GM19025 (cell line): ENCODE results near the gene EPB42.
"Not testable (repeated sequence)": the region's sequence is repeated elsewhere in the genome, so short reads cannot be mapped to it uniquely, and the experiment has no call there.

Experiments
- ATAC-seq: cut with Tn5 transposase; IDR thresholded peaks from one replicate; pipeline ENCODE4 v1.9.1; 2021; ENCODE audit warnings: mild to moderate bottlenecking, low read depth, moderate library complexity; ENCODE audit not compliant: unreplicated experiment

The EPB42 gene

DNA sequence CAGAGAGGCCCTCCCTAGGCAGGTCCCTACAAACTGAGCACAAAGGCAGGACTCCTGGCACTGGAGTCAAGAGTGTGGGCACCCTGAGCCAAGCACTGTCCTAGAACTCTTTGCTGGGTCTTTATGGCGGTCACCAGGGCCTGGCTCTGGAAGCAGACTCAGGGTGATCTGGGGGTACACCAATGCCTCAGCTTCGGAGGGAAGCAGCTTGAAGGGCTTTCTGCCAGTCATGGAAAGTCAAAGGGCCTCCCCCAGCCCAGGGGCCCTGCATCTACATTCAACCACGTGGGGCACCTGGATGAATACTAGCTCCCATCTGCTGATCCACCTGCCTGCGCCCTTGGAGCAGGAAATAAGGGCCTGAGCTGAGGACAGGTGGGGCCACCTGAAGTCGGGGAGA, 7.4 kb downstream of the EPB42 start:
- no peak for ATAC-seq

DNA sequence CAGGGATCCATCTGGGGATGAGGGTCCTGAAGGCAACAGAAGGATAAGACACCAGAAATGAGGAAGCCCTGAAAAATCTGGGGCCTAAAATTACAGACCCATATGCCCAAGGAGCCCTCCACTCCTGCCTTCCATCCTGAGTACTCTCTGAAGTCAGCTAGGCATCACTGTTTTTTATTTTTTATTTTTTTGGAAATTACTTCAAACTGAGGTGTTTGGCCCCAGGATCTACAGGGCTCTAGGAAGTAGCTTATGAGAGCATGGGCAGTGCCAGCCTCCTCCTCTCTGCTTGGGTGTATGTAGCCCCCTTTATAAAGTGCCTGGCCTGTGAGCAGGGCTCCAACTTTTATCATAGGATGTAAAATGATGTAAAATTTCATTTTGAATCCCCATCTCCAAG, 7.9 kb downstream of the EPB42 start:
- no peak for ATAC-seq

DNA sequence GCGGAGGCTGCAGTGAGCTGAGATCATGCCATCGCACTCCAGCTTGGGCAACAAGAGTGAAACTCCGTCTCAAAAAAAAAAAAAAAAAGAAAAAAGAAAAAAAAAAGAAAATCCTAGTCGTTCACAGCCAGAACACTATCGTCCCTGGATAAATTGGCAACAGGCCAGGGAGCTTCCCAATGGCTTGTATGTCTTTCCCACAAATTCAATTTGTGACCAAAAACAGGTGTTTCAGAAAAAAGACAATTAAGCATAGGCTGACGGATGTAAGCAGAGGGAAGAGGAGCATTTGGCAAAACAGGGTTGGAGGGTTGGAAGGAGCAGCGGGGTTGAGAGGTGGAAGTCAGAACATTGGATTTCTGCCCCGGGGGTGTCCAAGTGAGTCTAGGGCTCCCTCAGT, 8.5 kb downstream of the EPB42 start:
- no peak for ATAC-seq

DNA sequence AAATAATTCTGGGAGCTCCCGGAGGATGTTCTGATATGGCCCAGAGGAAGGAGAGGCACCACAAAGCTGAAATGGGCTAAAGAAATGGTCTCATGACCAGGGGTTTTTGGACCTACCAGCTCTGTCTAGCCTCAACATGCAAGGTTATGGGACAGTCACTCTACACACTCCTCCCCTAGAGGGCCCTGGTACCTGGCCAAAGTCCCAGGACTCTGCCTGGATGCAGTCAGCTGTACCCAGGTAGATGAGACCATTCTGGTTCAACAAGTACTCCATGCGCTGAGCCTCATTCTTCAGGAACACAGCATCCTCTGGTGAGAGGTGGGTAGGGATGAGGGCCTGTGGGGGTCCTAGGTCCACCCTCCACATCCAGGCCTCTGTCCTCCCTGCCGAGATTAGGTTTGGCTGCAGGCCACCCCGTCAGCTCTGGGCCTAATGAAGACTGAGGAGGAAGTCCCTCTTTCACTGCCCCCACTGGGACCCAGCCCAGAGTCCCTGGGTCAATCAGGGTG, 9.5 kb downstream of the EPB42 start:
- ATAC-seq = no peak

DNA sequence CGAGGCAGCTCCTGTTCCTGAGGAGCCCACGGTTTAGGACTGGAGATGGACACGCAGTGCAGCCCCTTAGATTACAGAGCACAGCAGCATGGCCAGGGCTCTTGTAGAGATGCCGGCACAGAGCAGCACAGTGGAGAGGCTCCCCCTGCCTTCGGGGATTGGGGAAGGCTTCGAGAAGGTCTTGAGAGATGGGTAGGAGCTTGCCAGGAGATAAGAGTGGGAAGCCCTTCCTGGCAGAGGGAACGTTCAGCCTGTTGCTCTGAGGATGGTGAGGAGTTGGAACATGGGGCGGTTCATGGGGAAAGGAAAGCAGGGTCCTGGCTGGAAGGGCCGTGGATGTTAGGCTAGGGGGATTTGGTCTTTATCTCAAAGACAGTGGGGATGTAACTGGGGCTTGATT, 10.0 kb downstream of the EPB42 start:
- no peak for ATAC-seq

DNA sequence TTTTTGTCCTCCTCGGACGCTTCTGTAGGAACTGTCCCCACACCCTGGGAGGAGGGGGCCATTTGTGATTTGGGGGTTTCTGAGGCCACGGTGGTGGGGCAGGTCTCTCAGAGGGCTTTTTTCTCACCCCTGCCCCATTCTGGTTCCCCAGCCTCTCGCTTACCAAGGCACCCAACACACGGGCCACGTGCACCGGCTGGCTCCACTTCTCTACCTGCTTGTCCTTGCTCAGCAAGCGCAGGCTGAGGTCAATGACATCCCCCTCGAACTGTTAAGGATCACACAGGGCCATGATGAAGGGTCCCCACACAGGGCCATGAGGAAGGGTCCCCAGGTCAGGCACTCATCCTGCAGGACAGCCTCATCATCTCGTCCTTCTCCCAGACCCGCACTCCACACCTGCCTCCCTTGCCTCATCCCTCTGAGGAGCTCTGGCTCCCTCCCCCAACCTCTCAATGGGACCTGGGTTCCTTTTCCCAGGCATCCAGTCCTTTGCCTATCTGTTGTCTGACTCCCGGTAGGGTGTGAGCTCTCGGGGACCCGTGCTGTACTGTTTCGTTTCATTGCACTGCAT, 10.6 kb downstream of the EPB42 start:
- no peak for ATAC-seq

DNA sequence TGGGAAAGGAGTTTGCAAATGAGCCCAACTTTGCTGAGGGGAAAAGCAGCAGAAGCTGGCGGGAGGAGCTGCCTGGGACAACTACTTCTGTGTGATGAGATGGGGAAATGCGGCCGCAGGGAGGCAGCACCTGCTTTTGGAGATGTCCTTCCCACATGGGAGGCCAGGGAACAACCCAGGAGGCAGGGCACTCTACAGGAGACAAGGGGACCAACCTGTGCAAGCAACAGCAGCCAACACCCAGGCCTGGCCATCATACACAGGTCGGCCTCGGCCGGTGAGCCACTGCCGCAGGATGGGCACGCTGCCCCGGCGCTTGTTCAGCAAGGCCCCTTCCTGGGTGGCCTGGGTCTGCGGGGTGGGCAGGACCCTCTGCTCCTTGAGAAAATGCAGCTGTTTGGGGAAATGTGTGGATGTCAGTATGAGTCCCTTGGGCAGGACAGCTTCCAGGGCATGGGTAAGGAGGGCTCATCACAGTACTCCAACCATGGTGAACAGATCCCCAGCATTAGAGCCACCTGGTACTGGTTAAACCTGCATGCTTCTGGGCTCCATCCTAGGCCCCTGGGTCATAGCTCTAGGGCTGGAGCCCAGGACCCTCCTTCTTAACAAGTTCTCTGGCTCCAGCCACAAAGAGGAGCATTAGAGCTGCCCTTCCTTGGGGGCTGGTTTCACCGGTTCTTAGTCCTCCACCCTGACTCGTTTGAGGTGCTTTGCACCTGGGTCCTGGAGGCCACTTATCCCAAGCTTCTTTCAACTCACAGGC, 11.6 kb downstream of the EPB42 start:
- ATAC-seq = no peak

DNA sequence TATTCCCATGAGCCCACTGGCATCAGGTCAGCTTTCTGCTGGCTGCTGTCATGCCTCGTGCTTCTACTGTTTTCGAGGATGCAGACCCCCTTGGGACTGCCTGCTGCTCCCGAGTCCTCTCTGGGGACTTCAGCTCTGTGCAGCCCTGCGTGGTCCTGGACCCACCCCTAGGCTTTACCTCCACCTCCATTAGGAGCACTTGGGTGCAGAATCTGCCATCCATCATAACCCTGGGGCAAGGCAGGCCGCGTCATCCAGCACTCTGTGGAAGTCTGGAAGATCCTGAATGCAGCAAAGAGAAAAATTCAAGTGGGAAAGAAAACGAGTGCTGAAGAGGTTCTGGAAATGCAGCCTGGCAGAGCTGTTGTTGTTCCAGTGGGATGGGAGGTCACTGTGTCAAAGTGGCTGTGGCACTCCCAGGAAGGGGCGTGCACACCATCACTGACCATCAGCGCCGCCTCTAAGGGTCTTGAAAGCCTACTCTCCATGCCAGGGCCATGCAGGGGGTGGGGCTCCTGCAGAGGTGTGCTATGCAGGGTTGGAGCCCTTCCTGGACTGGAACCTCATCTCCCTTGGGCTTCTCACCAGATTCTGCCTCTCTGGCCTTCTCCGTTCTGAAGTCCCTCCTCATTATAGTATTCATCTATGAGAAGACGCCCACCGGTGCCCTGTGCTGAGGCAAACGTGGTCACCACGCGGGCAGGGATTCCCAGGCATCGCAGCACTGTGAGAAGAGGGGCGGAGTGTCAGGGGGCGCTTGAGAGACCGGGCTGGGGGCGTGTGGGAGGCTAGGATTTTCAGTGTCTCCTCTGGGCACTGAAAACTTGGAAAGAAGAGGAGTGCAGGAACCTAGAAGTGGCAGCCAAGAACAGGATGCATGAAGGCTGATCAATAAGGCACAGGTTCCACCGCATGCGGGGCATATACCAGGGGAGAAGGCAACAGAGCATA, 12.5 kb downstream of the EPB42 start:
- no peak for ATAC-seq

DNA sequence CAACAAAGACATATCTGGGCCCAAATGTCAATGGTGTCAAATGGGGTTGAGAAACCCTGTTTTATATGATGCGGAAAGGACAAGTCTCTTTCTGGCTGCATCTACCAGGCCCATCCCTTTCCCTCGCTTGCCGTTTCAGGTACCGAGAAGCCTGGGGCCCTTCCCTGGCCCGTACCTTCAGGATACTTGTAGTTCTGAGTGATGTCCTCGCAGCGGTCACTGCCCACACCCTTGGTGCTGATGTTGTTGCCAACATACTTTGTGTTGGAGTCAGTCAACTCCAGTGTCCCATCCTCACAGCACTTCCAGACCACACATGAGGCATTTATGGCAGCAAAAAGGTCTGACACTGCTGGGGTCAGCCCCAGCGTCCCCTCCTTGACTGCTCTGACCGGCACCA, 13.8 kb downstream of the EPB42 start:
- ATAC-seq = no peak

DNA sequence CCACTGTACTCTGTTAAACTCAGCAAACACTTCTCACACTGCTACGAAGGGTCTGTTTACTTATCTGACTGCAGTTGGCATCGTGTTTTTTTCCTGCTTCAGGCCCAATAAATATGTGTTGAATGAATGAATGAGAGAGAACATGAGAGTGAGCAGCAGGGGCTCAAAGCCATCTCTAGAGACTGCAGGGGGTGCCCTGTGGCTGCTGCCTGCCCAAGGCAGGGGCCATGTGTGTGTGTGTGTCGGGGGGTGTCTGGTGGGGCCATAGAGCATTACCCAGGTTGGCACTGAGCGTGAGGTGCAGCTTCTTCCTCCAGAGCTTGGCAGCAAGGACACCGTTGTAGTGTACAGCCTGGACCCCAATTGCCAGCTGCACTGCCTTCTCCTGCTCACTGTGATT, 14.8 kb downstream of the EPB42 start:
- no peak for ATAC-seq

DNA sequence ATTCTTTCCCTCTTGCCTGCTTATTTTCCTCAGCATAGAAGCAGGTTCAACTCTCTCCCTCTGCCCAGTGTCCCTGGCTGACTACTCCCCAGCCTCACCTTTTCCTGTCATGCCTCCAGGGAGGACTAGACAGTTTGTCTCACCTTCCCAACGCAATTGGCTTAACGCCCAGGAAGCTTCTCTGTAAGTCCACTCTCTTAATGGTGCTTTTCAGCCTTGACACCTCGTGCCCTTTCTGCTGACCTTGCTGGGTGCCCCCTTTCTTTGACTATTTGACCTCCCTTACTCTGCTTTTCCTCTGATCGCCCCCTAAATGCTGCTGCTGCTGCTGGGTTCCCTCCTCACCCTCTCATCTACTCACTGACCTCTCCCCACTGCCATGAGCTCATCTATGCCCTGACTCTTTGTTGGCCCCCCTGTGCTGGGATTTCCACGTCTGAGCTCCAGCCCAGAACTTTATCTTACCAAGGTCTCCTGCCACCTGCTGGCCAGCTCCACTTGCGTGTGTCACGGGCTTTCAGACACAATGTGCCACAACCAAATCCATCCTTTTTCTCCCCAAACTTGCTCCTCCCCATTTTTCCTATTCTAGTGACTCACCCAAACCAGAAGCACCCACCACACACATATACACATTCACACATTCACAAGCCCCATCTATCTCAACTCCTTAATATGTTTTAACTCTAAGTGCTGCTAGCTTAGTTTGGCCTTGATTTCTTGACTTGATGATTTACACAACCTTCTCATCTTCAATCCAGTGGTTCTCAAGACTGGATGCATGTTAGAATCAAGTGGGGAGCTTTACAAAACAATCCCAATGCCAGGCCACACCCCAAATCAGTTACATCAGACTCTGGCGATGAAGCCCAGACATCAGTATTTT, 16.6 kb downstream of the EPB42 start:
- no peak for ATAC-seq

DNA sequence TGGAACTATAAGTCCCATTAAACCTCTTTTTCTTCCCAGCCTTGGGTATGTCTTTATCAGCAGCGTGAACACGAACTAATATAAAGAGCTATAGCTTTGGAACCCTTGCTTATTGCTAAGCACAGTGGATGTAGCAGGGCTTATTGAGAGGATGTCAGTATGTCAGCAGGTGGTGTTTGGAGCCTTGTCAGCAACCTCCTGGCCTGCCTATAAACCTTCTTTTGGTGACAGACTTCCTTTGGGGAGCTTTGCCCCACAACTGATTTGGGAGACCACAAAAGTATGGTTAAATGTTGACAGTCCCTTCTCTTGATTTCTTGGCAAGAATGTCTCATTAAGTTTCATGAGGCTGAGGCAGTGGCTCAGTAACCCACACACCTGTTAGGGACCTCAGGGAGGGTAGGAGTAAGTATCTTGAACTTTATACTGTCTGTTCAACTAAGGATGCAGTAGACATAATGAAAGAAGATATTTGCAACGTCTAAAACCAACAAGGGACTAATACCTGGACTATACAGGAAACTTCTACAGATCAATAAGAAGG, 20.8 kb downstream of the EPB42 start:
- ATAC-seq = no peak

DNA sequence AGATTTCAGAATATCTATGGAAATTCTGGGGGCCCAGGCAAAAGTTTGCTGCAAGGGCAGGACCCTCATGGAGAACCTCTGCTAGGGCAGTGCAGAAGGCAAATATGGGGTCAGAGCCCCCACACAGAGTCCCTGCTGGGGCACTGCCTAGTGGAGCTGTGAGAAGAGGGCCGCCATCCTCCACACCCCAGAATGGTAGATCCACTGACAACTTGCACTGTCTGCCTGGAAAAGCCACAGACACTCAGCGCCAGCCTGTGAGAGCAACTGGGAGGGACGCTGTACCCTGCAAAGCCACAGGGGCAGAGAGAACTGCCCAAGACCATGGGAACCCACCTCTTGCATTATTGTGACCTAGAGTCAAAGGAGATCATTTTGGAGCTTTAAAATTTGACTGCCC, 21.8 kb downstream of the EPB42 start:
- no peak for ATAC-seq

DNA sequence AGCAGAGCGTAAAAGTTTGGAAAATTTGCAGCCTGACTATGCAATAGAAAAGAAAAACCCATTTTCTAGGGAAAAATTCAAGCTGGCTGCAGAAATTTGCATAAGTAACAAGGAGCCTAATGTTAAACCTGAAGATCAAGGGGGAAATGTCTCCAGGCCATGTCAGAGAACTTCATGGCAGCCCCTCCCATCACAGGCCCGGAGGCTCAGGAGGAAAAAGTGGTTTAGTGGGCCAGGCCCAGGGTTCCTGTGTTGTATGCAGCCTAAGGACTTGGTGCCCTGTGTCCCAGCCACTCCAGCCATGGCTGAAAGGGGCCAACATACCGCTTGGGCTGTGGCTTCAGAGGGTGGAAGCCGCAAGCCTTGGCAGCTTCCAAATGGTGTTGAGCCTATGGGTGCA, 22.3 kb downstream of the EPB42 start:
- ATAC-seq = not testable (repeated sequence)

DNA sequence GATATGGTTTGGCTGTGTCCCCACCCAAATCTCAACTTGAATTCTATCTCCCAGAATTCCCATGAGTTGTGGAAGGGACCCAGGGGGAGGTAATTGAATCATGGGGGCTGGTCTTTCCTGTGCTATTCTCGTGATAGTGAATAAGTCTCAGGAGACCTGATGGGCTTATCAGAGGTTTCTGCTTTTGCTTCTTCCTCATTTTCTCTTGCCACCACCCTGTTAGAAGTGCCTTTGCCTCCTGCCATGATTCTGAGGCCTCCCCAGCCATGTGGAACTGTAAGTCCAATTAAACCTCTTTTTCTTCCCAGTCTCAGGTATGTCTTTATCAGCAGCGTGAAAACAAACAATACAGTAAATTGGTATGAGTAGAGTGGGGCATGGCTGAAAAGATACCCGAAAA, 23.0 kb downstream of the EPB42 start:
- not testable (repeated sequence) for ATAC-seq

DNA sequence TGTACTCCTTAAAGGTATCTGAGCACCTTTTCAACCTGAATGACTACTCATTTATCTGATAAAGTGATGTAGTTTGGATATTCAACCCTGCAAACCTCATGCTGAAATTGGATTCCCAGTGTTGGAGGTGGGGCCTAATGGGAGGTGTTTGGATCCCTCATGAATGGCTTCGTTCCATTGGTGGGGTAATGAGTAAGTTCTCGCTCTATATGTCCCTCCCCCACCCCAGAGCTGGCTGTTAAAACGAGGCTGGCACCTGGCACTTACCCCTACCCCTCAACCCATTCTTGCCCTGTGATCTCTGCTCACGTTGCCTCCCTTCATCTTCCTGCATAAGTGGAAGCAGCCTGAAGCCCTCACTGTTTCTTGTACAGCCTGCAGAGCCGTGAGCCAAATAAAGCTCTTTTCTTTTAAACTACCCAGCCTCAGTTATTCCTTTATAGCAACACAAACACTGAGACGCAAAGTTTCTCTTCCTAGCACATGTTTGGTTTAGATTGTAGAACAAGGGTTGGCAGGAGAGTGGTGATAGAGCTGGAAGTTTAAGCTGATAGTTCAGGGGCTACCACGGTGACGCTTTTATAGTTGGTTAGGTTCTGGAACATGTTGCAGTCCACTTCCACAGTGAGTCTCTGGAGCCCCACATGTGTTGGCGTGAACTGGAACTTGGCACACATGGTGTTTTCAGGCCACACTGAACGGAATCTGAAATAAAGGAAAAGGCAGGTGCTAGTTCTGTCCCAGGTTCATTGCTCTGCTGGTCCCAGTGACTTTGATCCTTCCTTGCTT, 23.9 kb downstream of the EPB42 start:
- ATAC-seq = no peak

DNA sequence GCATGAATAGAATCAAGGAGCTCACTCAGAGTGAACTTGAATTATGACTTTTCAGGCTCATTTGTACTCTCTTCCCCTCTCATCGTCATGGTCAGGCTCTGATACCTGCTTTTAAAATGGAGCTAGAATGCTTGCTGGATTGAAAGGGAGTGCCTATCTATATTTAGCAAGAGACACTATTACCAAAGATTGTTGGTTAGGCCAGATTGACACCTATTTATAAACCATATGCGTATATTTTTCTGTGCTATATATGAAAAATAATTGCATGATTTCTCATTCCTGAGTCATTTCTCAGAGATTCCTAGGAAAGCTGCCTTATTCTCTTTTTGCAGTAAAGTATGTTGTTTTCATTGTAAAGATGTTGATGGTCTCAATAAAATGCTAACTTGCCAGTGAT, 26.0 kb downstream of the EPB42 start:
- no peak for ATAC-seq

DNA sequence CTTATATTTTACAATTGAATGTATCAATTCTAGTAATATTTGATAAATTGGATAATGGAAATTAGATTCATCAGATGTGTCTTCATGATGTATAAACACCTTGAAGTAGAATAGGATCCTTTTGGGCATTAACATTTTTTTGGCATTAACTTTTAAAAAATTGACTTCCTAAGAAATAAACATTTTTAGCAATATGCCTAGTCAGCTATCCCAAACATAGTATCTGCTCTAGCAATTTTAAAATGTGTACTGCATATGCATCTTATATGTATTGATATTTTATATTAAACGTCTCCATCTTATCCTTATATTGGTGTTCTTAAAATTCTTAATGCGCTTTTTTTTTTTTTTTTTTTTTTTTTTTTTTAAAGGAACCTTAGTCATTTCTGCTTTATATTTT, 27.1 kb downstream of the EPB42 start:
- ATAC-seq = no peak

DNA sequence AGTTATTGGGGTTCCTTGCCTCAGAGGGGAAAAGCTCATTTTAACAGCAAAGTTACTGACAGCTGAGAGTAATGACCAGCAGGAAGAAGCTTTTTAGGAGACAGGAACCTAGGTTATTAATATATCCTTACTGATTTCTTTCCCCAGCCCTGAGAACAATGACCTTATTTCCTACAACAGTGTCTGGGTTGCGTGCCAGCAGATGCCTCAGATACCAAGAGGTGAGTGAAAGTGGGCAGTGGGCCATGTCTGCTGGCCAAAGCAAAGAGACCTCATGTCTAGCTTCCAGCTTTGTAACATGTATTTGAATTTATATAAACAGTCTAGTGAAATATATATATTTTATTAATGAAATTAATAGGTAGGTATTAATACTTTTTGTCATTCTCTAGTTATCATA, 30.6 kb downstream of the EPB42 start:
- ATAC-seq = no peak
